Measurements from ENCODE around the gene MRM2.

DNA sequence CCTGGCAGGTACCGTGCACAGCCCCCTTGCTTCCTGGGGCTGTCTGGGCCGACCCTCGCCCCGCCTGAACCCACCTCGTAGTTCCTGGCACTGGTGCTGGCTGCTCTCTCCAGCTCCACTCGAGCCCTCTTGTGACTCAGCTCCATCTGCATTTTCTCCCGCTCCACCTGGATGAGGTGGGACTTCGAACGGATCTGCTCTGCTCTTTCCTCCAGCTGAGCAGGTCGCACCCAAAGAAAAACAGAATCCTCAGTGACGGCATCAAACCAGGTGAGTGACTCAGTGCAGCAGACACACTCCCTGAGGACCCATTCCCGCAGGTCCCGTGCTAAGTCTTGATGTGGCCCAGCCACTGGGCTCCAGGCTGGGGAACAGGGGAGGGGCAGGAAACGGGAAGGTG is 16.7 kb downstream of the MRM2 start:
- TF ChIP-seq, protein P1, sequence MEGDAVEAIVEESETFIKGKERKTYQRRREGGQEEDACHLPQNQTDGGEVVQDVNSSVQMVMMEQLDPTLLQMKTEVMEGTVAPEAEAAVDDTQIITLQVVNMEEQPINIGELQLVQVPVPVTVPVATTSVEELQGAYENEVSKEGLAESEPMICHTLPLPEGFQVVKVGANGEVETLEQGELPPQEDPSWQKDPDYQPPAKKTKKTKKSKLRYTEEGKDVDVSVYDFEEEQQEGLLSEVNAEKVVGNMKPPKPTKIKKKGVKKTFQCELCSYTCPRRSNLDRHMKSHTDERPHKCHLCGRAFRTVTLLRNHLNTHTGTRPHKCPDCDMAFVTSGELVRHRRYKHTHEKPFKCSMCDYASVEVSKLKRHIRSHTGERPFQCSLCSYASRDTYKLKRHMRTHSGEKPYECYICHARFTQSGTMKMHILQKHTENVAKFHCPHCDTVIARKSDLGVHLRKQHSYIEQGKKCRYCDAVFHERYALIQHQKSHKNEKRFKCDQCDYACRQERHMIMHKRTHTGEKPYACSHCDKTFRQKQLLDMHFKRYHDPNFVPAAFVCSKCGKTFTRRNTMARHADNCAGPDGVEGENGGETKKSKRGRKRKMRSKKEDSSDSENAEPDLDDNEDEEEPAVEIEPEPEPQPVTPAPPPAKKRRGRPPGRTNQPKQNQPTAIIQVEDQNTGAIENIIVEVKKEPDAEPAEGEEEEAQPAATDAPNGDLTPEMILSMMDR (IDR thresholded peaks at IDR 0.05) = no peak
- no peak for TF ChIP-seq POLR2A (IDR thresholded peaks at IDR 0.05)

Measured in Peyer's patch (tissue), 4 donors.